ENCODE measurements around the gene SCG2. TPM values are rescaled to one million over a fixed set of nuclear protein-coding genes. Genes with fewer than 3 reads are reported as not detected.

Gene SCG2
- total RNA-seq, 1 donor from 2014 or later, result 75.1 TPM

DNA sequence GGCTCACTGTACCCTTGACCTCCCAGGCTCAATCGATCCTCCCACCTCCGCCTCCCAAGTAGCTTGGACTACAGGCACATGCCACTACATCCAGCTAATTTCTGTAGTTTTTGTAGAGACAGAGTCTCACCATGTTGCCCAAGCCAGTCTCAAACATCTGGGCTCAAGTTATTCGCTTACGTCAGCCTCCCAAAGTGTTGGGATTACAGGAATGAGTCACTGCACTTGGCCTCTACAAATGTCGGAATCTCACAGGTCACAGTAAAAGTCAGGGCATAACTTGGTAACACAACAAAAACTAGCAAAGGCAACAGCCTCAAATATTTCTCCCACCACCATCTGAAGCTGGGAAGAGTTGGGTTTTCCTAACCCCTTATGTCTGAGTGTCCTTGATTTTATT, 25.3 kb downstream of the SCG2 start:
- TF ChIP-seq, protein P1, sequence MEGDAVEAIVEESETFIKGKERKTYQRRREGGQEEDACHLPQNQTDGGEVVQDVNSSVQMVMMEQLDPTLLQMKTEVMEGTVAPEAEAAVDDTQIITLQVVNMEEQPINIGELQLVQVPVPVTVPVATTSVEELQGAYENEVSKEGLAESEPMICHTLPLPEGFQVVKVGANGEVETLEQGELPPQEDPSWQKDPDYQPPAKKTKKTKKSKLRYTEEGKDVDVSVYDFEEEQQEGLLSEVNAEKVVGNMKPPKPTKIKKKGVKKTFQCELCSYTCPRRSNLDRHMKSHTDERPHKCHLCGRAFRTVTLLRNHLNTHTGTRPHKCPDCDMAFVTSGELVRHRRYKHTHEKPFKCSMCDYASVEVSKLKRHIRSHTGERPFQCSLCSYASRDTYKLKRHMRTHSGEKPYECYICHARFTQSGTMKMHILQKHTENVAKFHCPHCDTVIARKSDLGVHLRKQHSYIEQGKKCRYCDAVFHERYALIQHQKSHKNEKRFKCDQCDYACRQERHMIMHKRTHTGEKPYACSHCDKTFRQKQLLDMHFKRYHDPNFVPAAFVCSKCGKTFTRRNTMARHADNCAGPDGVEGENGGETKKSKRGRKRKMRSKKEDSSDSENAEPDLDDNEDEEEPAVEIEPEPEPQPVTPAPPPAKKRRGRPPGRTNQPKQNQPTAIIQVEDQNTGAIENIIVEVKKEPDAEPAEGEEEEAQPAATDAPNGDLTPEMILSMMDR (conservative IDR thresholded peaks at IDR 0.05), result no peak
- Mint-ChIP-seq H3K36me3 (no peaks in the 10 kb centered on the region), H3K4me3 (no peak overlapping the region), H3K27ac (no peak overlapping the region), H3K9me3 (no peaks in the 10 kb centered on the region), H3K4me1 (ENCODE audit: unreplicated experiment) (peaks cover 8% of the 10 kb centered on the region), H3K27me3 (peaks cover 8% of the 10 kb centered on the region)
- DNase-seq (ENCODE audit: extremely low spot score, unreplicated experiment), result no peak

DNA sequence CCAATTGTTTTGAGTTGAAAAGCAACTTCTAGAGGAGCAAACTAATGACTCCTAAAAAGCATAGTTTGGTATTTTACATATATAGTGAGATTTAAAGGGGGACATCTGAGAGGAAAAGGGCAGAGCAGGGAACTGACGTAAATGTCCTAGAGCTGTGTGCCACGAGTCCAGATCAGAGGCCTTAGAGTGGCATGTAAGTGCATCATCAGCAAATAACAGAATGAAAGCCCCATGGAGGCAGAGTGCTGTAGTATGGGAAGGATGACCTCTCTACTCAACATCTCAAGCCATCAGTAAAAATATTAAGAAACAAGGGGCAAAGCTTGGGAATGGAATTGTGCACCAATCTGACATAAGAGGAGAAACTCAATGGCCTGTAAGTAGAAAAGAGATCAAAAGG, 31.4 kb downstream of the SCG2 start:
- no peaks in the 10 kb centered on the region for H3K36me3 Mint-ChIP-seq

DNA sequence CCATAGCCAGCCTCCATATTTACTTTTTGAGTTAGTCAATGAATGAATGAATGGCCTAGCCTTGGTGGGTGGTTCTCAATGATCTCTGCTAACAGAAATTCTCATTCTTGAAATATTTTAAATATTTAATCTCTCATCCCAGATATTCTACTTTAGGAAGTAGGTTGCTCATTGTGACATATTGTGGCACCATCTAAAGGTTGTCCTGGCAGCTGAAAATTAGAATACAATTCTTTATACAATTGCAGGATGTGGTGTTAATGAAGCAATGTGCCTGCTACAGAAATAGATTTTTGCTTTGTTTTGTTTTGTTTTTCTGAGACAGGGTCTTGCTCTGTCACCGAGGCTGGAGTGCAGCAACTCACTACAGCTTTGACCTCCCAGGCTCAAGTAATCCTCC, 35.8 kb downstream of the SCG2 start:
- TF ChIP-seq, protein P1 (conservative IDR thresholded peaks at IDR 0.05), result no peak
- H3K4me3 Mint-ChIP-seq, result no peak overlapping the region
- DNase-seq (ENCODE audit: extremely low spot score, unreplicated experiment), result no peak
- no peaks in the 10 kb centered on the region for H3K36me3 Mint-ChIP-seq
- no peaks in the 10 kb centered on the region for H3K4me1 Mint-ChIP-seq (ENCODE audit: unreplicated experiment)
- no peak overlapping the region for H3K27ac Mint-ChIP-seq
- no peaks in the 10 kb centered on the region for H3K27me3 Mint-ChIP-seq
- no peaks in the 10 kb centered on the region for H3K9me3 Mint-ChIP-seq

More for the DNA sequence above, 31.4 kb downstream of the SCG2 start:
- Mint-ChIP-seq H3K4me3 (no peak overlapping the region), H3K4me1 (ENCODE audit: unreplicated experiment) (no peaks in the 10 kb centered on the region), H3K9me3 (no peaks in the 10 kb centered on the region), H3K27ac (no peak overlapping the region), H3K27me3 (peaks cover 6% of the 10 kb centered on the region)
- TF ChIP-seq, protein P1 (conservative IDR thresholded peaks at IDR 0.05), result no peak
- DNase-seq (ENCODE audit: extremely low spot score, unreplicated experiment), result no peak

DNA sequence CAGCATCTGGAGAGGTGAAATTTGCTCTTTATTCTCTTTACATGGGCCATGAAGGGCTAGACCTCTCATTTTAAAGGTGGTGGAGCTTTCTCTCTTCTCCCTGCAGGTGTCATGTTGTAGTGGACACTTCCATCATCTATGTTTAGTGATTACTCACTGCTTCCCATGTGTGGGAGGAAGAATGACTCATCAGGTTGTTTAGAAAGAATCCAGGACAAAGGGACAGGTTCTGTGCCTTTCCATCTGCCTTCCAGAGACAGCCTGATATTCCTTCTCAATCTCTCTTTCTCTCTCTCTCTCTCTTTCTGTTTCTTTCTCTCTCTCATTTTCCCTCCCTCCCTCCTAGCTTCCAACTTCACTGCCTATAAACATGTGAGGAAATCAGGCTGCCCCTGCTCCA, 38.7 kb downstream of the SCG2 start:
- no peak for DNase-seq (ENCODE audit: extremely low spot score, unreplicated experiment)

DNA sequence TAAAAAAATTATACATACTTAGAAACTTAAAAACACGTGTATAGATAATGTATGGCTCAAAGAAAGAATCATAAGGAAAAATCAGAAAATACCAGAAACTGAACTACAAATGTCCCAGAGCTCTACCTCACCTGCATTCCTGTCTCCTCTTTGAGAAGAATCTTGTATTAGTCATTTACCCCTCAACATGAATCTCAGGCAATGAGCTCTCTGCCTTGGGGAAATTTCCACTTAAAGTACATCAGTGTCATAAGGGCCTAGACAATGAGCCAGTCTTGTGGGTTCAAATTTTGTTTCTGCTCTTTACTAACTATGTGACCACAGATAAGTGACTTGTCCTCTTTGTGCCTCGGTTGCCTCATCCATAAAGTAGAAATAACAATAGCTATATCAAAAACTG, 40.1 kb downstream of the SCG2 start:
- TF ChIP-seq, protein P1 (conservative IDR thresholded peaks at IDR 0.05), result no peak
- Mint-ChIP-seq H3K27me3 (peaks cover 4% of the 10 kb centered on the region), H3K36me3 (no peaks in the 10 kb centered on the region), H3K4me1 (ENCODE audit: unreplicated experiment) (peaks cover 4% of the 10 kb centered on the region), H3K9me3 (peaks cover 3% of the 10 kb centered on the region), H3K4me3 (no peak overlapping the region), H3K27ac (no peak overlapping the region)
- DNase-seq (ENCODE audit: extremely low spot score, unreplicated experiment), result no peak

More for the DNA sequence above, 38.7 kb downstream of the SCG2 start:
- no peak overlapping the region for H3K27ac Mint-ChIP-seq
- H3K4me1 Mint-ChIP-seq (ENCODE audit: unreplicated experiment), result peaks cover 4% of the 10 kb centered on the region
- no peaks in the 10 kb centered on the region for H3K36me3 Mint-ChIP-seq
- no peak overlapping the region for H3K4me3 Mint-ChIP-seq
- H3K9me3 Mint-ChIP-seq, result peaks cover 3% of the 10 kb centered on the region
- TF ChIP-seq, protein P1 (conservative IDR thresholded peaks at IDR 0.05), result no peak
- peaks cover 4% of the 10 kb centered on the region for H3K27me3 Mint-ChIP-seq

Measured in type B pancreatic cell (in vitro differentiated cells).